ENCODE results near the gene GAB1. TPM values are rescaled to one million over a fixed set of nuclear protein-coding genes. Genes with fewer than 3 reads are reported as not detected.

GAB1 gene
- total RNA-seq, 6 donors from 2014 or later, result 47.1 to 77.6 (median 56.9) TPM

- Histone ChIP-seq H3K36me3 (no peaks in the 10 kb centered on the region), H3K27ac (no peak overlapping the region), H3K4me3 (no peak overlapping the region), H3K27me3 (no peaks in the 10 kb centered on the region), H3K4me1 (peaks cover 32 to 42% (median 38%) of the 10 kb centered on the region in 4 donors), H3K9me3 (no peaks in the 10 kb centered on the region)
- TF ChIP-seq CTCF (IDR thresholded peaks at IDR 0.05) (no peak), POLR2AphosphoS5 (IDR thresholded peaks at IDR 0.05) (no peak), POLR2A (IDR thresholded peaks at IDR 0.05) (no peak), EP300 (IDR thresholded peaks at IDR 0.05) (no peak)
- 96 to 100% methylated on average over 1 of the region's 1 CpG for WGBS, 2 donors
- DNase-seq (no peak), ATAC-seq (ENCODE audit: low FRiP score in 2 of 2) (no peak)
Measured at GRCh38 chr4:143372093-143372915, 35.6 kb downstream of the GAB1 start.

GRCh38 chr4:143374255-143374654 is 37.6 kb downstream of the GAB1 start:
- ATAC-seq (ENCODE audit: low FRiP score in 2 of 2) (no peak), DNase-seq (no peak)
- no peaks in the 10 kb centered on the region for H3K36me3 ChIP-seq
- H3K9me3 ChIP-seq, result no peaks in the 10 kb centered on the region
- TF ChIP-seq POLR2A (IDR thresholded peaks at IDR 0.05), result no peak
- no peak for TF ChIP-seq EP300 (IDR thresholded peaks at IDR 0.05)
- TF ChIP-seq CTCF (IDR thresholded peaks at IDR 0.05), result no peak
- no peak for TF ChIP-seq POLR2AphosphoS5 (IDR thresholded peaks at IDR 0.05)
- 75 to 84% methylated on average over 3 of the region's 3 CpGs for WGBS, 2 donors
- no peaks in the 10 kb centered on the region for H3K27me3 ChIP-seq
- no peak overlapping the region for H3K4me3 ChIP-seq
- peaks cover 32 to 56% (median 48%) of the 10 kb centered on the region in 4 donors for H3K4me1 ChIP-seq
- peak overlapping the region in 1 of 4 donors; percentile 23 for H3K27ac ChIP-seq

GRCh38 chr4:143374771-143375170 is 38.1 kb downstream of the GAB1 start:
- Histone ChIP-seq H3K36me3 (no peaks in the 10 kb centered on the region), H3K27me3 (no peaks in the 10 kb centered on the region), H3K4me3 (no peak overlapping the region), H3K27ac (peak overlapping the region in 2 of 4 donors; percentile 23 to 40), H3K9me3 (no peaks in the 10 kb centered on the region), H3K4me1 (peaks cover 27 to 51% (median 44%) of the 10 kb centered on the region in 4 donors)
- TF ChIP-seq POLR2AphosphoS5 (IDR thresholded peaks at IDR 0.05) (no peak), EP300 (IDR thresholded peaks at IDR 0.05) (no peak), CTCF (IDR thresholded peaks at IDR 0.05) (no peak), POLR2A (IDR thresholded peaks at IDR 0.05) (no peak)
- 74 to 79% methylated on average over 6 of the region's 6 CpGs for WGBS, 2 donors
- ATAC-seq (ENCODE audit: low FRiP score in 2 of 2) (no peak), DNase-seq (no peak)

- Histone ChIP-seq H3K27ac (peak overlapping the region in 1 of 4 donors; percentile 40), H3K36me3 (no peaks in the 10 kb centered on the region), H3K9me3 (no peaks in the 10 kb centered on the region), H3K4me1 (peaks cover 27 to 47% (median 41%) of the 10 kb centered on the region in 4 donors), H3K27me3 (no peaks in the 10 kb centered on the region), H3K4me3 (no peak overlapping the region)
- WGBS, 2 donors, result 51 to 52% methylated on average over 6 of the region's 6 CpGs
- peak in 1 of 2 donors; percentile 46 for DNase-seq
- TF ChIP-seq CTCF (IDR thresholded peaks at IDR 0.05), result peak in 5 of 6 experiments; percentile 9 to 40 (median 27)
- no peak for TF ChIP-seq EP300 (IDR thresholded peaks at IDR 0.05)
- no peak for TF ChIP-seq POLR2A (IDR thresholded peaks at IDR 0.05)
- TF ChIP-seq POLR2AphosphoS5 (IDR thresholded peaks at IDR 0.05), result no peak
- peak in 1 of 2 donors; percentile 70 for ATAC-seq (ENCODE audit: low FRiP score in 2 of 2)
Measured at GRCh38 chr4:143375326-143376073, 38.8 kb downstream of the GAB1 start.

All from upper lobe of left lung (tissue), 6 donors.